Astrocyte of the cerebellum (primary cell): ENCODE measurements around the gene TSLP.

ENCODE experiments used
- DNase-seq: peaks from one replicate; pipeline ENCODE4 v3.0.0-alpha.2; 2011; ENCODE audit warnings: low read depth
- H3K4me3 ChIP-seq: 2 replicates; pipeline ENCODE4 v1.5.1; 2011; ENCODE audit warnings: mild to moderate bottlenecking, low read depth, low read length, moderate library complexity
- CTCF ChIP-seq: IDR thresholded peaks from 2 replicates; pipeline ENCODE4 v1.5.1; 2012; ENCODE audit warnings: low read length, low read depth, moderate library complexity, mild to moderate bottlenecking; ENCODE audit errors: missing control alignments
- in situ Hi-C: cut with HindIII; loops from 2 replicates; pipeline ENCODE4 v1.10.0; 2017; ENCODE audit warnings: low sequenced_read_pairs

TSLP gene

GRCh38 chr5:111111956-111112355, 40.4 kb downstream of the TSLP start:
- no peak for TF ChIP-seq CTCF
- DNase-seq: no peak
- in situ Hi-C loops: no loop called here
- H3K4me3 ChIP-seq: no peak overlapping the region

- no peak overlapping the region for H3K4me3 ChIP-seq
- no peak for TF ChIP-seq CTCF
- DNase-seq: no peak
- in situ Hi-C loops: no loop called here
Measured at GRCh38 chr5:111113678-111114077, 42.2 kb downstream of the TSLP start.

GRCh38 chr5:111115229-111115628, 43.7 kb downstream of the TSLP start:
- TF ChIP-seq CTCF: no peak
- in situ Hi-C loops: no loop called here
- H3K4me3 ChIP-seq: no peak overlapping the region
- no peak for DNase-seq

- in situ Hi-C loops: no loop called here
- no peak for TF ChIP-seq CTCF
- no peak overlapping the region for H3K4me3 ChIP-seq
- no peak for DNase-seq
Measured at GRCh38 chr5:111116550-111116949, 45.0 kb downstream of the TSLP start.

- in situ Hi-C loops: no loop called here
- no peak for TF ChIP-seq CTCF
- no peak overlapping the region for H3K4me3 ChIP-seq
- DNase-seq: no peak
Measured at GRCh38 chr5:111117136-111117535, 45.6 kb downstream of the TSLP start.

GRCh38 chr5:111119221-111119620, 47.7 kb downstream of the TSLP start:
- in situ Hi-C loops: no loop called here
- no peak for DNase-seq
- H3K4me3 ChIP-seq: no peak overlapping the region
- no peak for TF ChIP-seq CTCF

- no peak overlapping the region for H3K4me3 ChIP-seq
- in situ Hi-C loops: no loop called here
- DNase-seq: no peak
- no peak for TF ChIP-seq CTCF
Measured at GRCh38 chr5:111119856-111120255, 48.3 kb downstream of the TSLP start.
